Activated T-helper 17 cell treated with anti-CD3 and anti-CD28 coated beads, Interleukin-2, amount 50 U/mL, for 72 hours (primary cell): ENCODE measurements around the gene PTPRN2. TPM values are rescaled to one million over a fixed set of nuclear protein-coding genes. Genes with fewer than 3 reads are reported as not detected.

Experiments used
- ATAC-seq: fragments of 150-1000 bp; cut with Tn5 transposase; replicated peaks from 2 replicates; pipeline ENCODE4 v1.10.0; 2021; ENCODE audit warnings: mild to moderate bottlenecking, moderate library complexity
- H3K27ac Mint-ChIP-seq: one replicate; pipeline ENCODE4 v1.8.0; 2022; ENCODE audit warnings: mixed read lengths
- H3K27me3 Mint-ChIP-seq: one replicate; pipeline ENCODE4 v1.8.0; 2022; ENCODE audit warnings: mixed read lengths
- H3K36me3 Mint-ChIP-seq: one replicate; pipeline ENCODE4 v1.8.0; 2022; ENCODE audit warnings: low read depth, mild to moderate bottlenecking, mixed read lengths
- H3K4me1 Mint-ChIP-seq: one replicate; pipeline ENCODE4 v1.8.0; 2022; ENCODE audit warnings: mixed read lengths
- H3K4me3 Mint-ChIP-seq: one replicate; pipeline ENCODE4 v1.8.0; 2022; ENCODE audit warnings: mild to moderate bottlenecking, mixed read lengths
- H3K9me3 Mint-ChIP-seq: one replicate; pipeline ENCODE4 v1.8.0; 2022; ENCODE audit warnings: mixed read lengths
- total RNA-seq, 2 donors: library from RNA; stranded (reverse); gene quantifications; one replicate each; pipeline ENCODE4 v1.2.3, GENCODE V29; 2022

The PTPRN2 gene
- total RNA-seq, 2 donors from 2014 or later, result 0.48 to 1.4 TPM

- no peak overlapping the region for H3K27ac Mint-ChIP-seq
- H3K4me3 Mint-ChIP-seq, result no peak overlapping the region
- no peaks in the 10 kb centered on the region for H3K9me3 Mint-ChIP-seq
- H3K27me3 Mint-ChIP-seq, result peaks cover 7% of the 10 kb centered on the region
- H3K36me3 Mint-ChIP-seq, result no peaks in the 10 kb centered on the region
- ATAC-seq, result no peak
- peaks cover 6% of the 10 kb centered on the region for H3K4me1 Mint-ChIP-seq
Observed at GRCh38 chr7:157757776-157758467, 829.7 kb downstream of the PTPRN2 start.

DNA sequence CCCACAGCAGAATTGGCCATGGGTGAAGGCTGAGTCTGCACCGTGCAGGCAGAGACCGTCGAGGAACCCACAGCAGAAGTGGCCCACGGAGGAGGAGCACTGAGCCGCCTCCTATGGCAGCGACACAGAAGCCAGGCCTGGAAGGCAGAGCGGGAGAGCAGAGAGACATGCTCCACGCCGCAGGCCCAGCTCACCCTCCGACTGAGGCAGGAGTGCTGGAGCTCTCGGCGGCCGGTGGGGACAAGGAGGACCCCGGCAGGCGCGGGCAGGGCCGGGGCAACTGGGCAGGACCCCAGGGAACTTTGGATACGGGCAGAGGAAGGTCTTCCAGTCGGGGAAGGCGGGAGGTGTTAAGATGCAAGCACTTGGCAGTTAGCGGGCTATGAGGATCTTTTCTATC, 830.4 kb downstream of the PTPRN2 start:
- H3K9me3 Mint-ChIP-seq, result no peaks in the 10 kb centered on the region
- no peak overlapping the region for H3K27ac Mint-ChIP-seq
- ATAC-seq, result no peak
- peaks cover 7% of the 10 kb centered on the region for H3K27me3 Mint-ChIP-seq
- no peak overlapping the region for H3K4me3 Mint-ChIP-seq
- no peaks in the 10 kb centered on the region for H3K36me3 Mint-ChIP-seq
- H3K4me1 Mint-ChIP-seq, result peaks cover 6% of the 10 kb centered on the region

GRCh38 chr7:157755741-157756140, 831.9 kb downstream of the PTPRN2 start:
- Mint-ChIP-seq H3K9me3 (no peaks in the 10 kb centered on the region), H3K36me3 (no peaks in the 10 kb centered on the region), H3K4me1 (peaks cover 6% of the 10 kb centered on the region), H3K27ac (no peak overlapping the region), H3K27me3 (peaks cover 6% of the 10 kb centered on the region), H3K4me3 (no peak overlapping the region)
- ATAC-seq, result no peak

DNA sequence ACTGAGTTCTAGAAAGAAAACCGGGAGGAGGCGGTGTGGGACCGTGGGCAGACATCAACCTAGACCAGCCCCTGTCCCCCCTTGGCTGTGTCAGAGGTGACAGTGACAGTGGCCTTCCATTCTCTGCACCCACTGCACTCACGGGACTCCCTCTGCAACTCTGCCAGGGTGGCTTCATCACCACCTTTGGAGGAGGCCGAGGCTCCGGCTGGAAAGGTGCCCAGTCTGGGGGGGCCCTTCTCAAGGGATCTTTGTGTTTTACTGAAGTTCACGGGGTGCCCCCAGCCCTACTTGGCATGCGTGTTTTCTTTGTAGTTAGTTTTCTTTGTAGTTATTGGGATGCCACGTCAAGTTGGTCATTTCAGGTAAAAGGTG, 833.2 kb downstream of the PTPRN2 start:
- no peaks in the 10 kb centered on the region for H3K9me3 Mint-ChIP-seq
- no peak for ATAC-seq
- H3K4me3 Mint-ChIP-seq, result no peak overlapping the region
- no peaks in the 10 kb centered on the region for H3K4me1 Mint-ChIP-seq
- no peaks in the 10 kb centered on the region for H3K36me3 Mint-ChIP-seq
- H3K27ac Mint-ChIP-seq, result no peak overlapping the region
- no peaks in the 10 kb centered on the region for H3K27me3 Mint-ChIP-seq

DNA sequence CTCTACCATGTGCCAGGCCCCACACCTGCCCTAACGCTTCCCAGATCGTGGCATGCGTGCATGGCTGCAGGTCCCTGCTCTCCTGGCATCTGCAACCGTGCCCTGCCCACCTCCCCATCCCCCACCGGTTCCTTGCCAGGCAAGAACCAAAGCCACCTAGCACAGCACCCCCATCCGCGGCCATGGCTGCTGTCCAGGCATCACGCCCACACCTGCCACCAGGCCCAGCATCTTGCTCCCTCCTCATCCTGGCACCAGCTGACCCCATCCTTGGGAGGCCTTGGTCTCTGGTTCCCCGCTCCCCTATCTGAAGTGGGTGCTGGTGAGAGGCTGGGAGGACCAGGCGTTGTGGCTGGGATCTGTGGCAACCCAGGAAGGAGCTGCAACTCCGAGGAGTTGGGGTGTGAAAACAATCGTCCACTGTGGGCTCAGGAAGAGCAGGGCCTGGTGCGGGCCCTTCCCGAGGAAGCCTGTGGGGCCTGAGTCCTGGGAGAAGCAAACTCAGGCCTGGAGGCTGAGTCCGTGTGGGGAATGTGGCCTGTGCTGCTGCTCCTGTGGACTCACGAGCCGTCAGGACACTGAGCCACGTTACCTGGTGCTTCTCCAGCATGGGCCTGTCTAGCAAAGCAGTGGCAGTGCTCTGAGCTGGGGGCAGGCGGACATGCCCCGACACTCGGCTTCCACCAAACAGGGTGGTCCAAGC, 833.8 kb downstream of the PTPRN2 start:
- Mint-ChIP-seq H3K9me3 (no peaks in the 10 kb centered on the region), H3K4me3 (no peak overlapping the region), H3K4me1 (no peaks in the 10 kb centered on the region), H3K27me3 (no peaks in the 10 kb centered on the region), H3K36me3 (no peaks in the 10 kb centered on the region), H3K27ac (no peak overlapping the region)
- ATAC-seq, result no peak

GRCh38 chr7:157752832-157753291, 834.8 kb downstream of the PTPRN2 start:
- Mint-ChIP-seq H3K36me3 (no peaks in the 10 kb centered on the region), H3K9me3 (no peaks in the 10 kb centered on the region), H3K27me3 (no peaks in the 10 kb centered on the region), H3K4me1 (no peaks in the 10 kb centered on the region), H3K4me3 (no peak overlapping the region), H3K27ac (no peak overlapping the region)
- no peak for ATAC-seq

DNA sequence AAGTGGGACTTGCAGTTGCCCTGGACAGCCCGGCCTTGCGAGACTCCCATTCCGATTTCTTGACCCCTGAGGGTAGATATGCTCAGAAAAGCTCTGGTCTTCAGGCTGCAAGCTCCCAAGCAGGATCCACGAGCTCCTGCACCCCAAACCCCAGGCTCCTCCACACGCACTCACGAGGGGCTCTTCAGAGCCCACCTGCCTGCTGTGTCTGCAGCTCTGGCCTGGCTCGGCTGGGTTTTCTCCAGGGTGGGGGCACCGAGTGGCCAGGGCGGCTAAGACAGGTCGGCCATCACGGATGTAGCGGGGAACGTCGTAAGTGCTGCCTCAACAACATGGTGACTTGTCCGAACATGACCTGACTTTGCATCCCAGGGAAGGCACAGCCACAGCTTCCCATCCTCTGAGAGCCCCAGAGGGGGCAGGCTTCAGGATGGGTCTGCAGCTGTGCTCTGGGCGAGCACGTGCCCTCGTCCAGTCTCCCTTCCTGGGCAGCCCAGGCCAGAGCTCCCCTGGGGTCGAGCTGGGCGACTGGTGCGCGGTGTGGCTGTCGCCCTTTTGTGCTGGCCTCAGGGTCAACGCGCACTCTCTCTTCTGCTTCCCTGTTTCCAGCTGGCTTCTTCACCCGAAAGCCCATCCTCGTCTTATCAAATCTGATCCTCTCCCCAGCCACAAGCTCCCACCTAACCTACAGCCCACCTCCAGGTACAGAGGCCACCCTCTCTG, 835.5 kb downstream of the PTPRN2 start:
- ATAC-seq, result no peak

DNA sequence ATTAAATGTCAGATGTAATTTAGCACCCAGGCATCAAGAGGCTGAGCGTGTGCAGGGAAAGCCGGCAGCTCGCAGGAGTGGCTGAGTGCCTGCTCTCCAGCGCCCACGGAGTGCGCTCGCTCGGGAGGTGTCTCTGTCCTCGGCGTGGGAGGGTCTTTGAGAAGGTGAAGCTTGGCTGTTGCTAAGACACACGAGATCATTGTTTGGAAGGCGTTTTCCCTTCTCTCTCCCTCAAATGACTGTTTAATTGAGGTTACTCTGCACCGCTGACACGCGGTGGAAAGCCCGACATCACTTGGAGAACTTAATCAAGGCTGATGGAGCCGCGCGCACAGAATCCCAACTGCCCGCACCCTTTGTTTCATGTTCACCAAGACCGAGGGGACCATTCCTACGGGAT, 836.2 kb downstream of the PTPRN2 start:
- no peaks in the 10 kb centered on the region for H3K36me3 Mint-ChIP-seq

More for the DNA sequence above, 835.5 kb downstream of the PTPRN2 start:
- Mint-ChIP-seq H3K9me3 (no peaks in the 10 kb centered on the region), H3K4me3 (no peak overlapping the region), H3K27ac (no peak overlapping the region), H3K4me1 (no peaks in the 10 kb centered on the region), H3K36me3 (no peaks in the 10 kb centered on the region), H3K27me3 (no peaks in the 10 kb centered on the region)

DNA sequence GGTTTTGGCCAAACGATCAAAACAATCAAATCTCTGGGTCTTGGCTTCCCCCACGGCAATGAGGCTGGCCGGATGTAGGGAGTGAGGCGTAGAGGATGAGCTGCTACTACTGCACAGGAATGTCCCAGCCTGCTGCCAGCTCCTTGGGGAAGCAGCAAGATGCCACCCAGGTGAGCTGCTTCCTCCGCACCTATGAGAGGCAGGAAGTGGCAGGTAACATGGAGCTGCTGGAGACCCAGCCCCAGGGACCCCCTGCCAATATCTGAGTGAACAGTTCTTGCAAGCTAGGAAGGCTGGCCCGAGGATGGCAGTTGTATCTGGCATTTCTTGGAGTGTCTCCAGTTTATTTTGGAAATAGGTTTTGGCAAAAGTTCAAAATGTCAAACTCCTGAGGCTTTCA, 837.3 kb downstream of the PTPRN2 start:
- Mint-ChIP-seq H3K27ac (no peak overlapping the region), H3K9me3 (no peaks in the 10 kb centered on the region)
- no peak for ATAC-seq

More for the DNA sequence above, 836.2 kb downstream of the PTPRN2 start:
- ATAC-seq, result no peak
- Mint-ChIP-seq H3K4me1 (no peaks in the 10 kb centered on the region), H3K9me3 (no peaks in the 10 kb centered on the region), H3K27me3 (no peaks in the 10 kb centered on the region), H3K4me3 (no peak overlapping the region), H3K27ac (no peak overlapping the region)

DNA sequence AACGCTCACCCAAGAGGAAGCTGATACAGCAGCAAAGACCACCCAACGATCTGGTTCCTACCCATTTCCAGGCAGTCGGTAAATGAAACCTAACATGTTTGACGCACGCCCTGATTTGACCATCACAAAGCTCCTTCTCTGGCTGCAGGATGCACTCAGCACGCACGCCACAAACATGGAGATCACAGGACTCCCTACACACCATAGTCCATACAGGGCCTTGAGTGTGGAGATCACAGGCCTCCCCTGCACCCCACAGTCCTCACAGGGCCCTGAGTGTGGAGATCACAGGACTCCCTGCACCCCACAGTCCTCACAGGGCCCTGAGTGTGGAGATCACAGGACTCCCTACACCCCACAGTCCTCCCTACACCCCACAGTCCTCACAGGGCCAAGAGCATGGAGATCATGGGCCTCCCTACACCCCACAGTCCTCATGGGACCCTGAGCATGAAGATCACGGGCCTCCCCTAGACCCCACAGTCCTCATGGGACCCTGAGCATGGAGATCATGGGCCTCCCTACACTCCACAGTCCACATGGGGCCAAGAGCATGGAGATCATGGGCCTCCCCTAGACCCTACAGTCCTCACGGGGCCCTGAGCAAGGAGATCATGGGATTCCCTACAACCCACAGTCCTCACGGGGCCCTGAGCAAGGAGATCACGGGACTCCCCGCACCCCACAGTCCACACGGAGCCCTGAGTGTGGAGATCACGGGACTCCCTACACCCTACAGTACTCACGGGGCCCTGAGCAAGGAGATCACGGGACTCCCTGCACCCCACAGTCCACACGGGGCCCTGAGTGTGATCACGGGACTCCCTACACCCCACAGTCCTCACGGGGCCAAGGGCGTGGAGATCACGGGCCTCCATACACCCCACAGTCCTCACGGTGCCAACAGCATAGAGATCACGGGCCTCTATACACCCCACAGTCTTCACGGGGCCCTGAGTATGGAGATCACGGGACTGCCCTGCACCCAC, 841.6 kb downstream of the PTPRN2 start:
- Mint-ChIP-seq H3K27me3 (peaks cover 3% of the 10 kb centered on the region), H3K4me1 (no peaks in the 10 kb centered on the region), H3K9me3 (no peaks in the 10 kb centered on the region), H3K4me3 (no peak overlapping the region), H3K36me3 (no peaks in the 10 kb centered on the region), H3K27ac (no peak overlapping the region)
- ATAC-seq, result peak; percentile 14

More for the DNA sequence above, 837.3 kb downstream of the PTPRN2 start:
- Mint-ChIP-seq H3K36me3 (no peaks in the 10 kb centered on the region), H3K27me3 (no peaks in the 10 kb centered on the region), H3K4me1 (no peaks in the 10 kb centered on the region), H3K4me3 (no peak overlapping the region)

- peaks cover 3% of the 10 kb centered on the region for H3K27me3 Mint-ChIP-seq
- H3K9me3 Mint-ChIP-seq, result no peaks in the 10 kb centered on the region
- no peaks in the 10 kb centered on the region for H3K4me1 Mint-ChIP-seq
- H3K36me3 Mint-ChIP-seq, result no peaks in the 10 kb centered on the region
- H3K4me3 Mint-ChIP-seq, result no peak overlapping the region
- no peak overlapping the region for H3K27ac Mint-ChIP-seq
- no peak for ATAC-seq
Observed at GRCh38 chr7:157744786-157745601, 842.6 kb downstream of the PTPRN2 start.

GRCh38 chr7:157743781-157744525, 843.7 kb downstream of the PTPRN2 start:
- H3K4me1 Mint-ChIP-seq, result no peaks in the 10 kb centered on the region
- H3K27ac Mint-ChIP-seq, result no peak overlapping the region
- H3K27me3 Mint-ChIP-seq, result peaks cover 6% of the 10 kb centered on the region
- ATAC-seq, result no peak
- no peak overlapping the region for H3K4me3 Mint-ChIP-seq
- H3K9me3 Mint-ChIP-seq, result no peaks in the 10 kb centered on the region
- no peaks in the 10 kb centered on the region for H3K36me3 Mint-ChIP-seq
